GM19324 (cell line): ENCODE results near the gene EXOC4.
"Not testable (repeated sequence)": the region's sequence is repeated elsewhere in the genome, so short reads cannot be mapped to it uniquely, and the experiment has no call there.

Experiments
- ATAC-seq: cut with Tn5 transposase; IDR thresholded peaks from one replicate; pipeline ENCODE4 v1.9.1; 2021; ENCODE audit warnings: mild to moderate bottlenecking, moderate library complexity; ENCODE audit not compliant: unreplicated experiment, low FRiP score

Gene EXOC4

GRCh38 chr7:133873631-133874030 is 620.8 kb downstream of the EXOC4 start:
- ATAC-seq, result no peak

- ATAC-seq, result no peak
Measured at GRCh38 chr7:133883591-133883990, 630.7 kb downstream of the EXOC4 start.

GRCh38 chr7:133885213-133885612 is 632.3 kb downstream of the EXOC4 start:
- ATAC-seq, result no peak

GRCh38 chr7:133886086-133886485 is 633.2 kb downstream of the EXOC4 start:
- no peak for ATAC-seq

GRCh38 chr7:133886797-133887196 is 633.9 kb downstream of the EXOC4 start:
- ATAC-seq, result no peak

- no peak for ATAC-seq
Measured at GRCh38 chr7:133887459-133887858, 634.6 kb downstream of the EXOC4 start.

- no peak for ATAC-seq
Measured at GRCh38 chr7:133888061-133888930, 635.4 kb downstream of the EXOC4 start.

- no peak for ATAC-seq
Measured at GRCh38 chr7:133904776-133905175, 651.9 kb downstream of the EXOC4 start.

GRCh38 chr7:133906553-133906952 is 653.7 kb downstream of the EXOC4 start:
- ATAC-seq, result not testable (repeated sequence)

- ATAC-seq, result no peak
Measured at GRCh38 chr7:133910761-133911160, 657.9 kb downstream of the EXOC4 start.

GRCh38 chr7:133911724-133912123 is 658.8 kb downstream of the EXOC4 start:
- ATAC-seq, result no peak

- ATAC-seq, result no peak
Measured at GRCh38 chr7:133912916-133913697, 660.2 kb downstream of the EXOC4 start.

- no peak for ATAC-seq
Measured at GRCh38 chr7:133916621-133917020, 663.7 kb downstream of the EXOC4 start.

GRCh38 chr7:133919810-133920209 is 666.9 kb downstream of the EXOC4 start:
- ATAC-seq, result no peak

GRCh38 chr7:133921635-133922182 is 668.8 kb downstream of the EXOC4 start:
- no peak for ATAC-seq

- no peak for ATAC-seq
Measured at GRCh38 chr7:133923974-133924373, 671.1 kb downstream of the EXOC4 start.

GRCh38 chr7:133931053-133931452 is 678.2 kb downstream of the EXOC4 start:
- ATAC-seq, result no peak

- ATAC-seq, result no peak
Measured at GRCh38 chr7:133932591-133932990, 679.7 kb downstream of the EXOC4 start.

GRCh38 chr7:133934262-133934976 is 681.5 kb downstream of the EXOC4 start:
- no peak for ATAC-seq

GRCh38 chr7:133934977-133935330 is 682.1 kb downstream of the EXOC4 start:
- no peak for ATAC-seq

- no peak for ATAC-seq
Measured at GRCh38 chr7:133936074-133936473, 683.2 kb downstream of the EXOC4 start.
